HG02610 (cell line): ENCODE measurements around the gene TLR6.

ENCODE experiments used
- ATAC-seq: cut with Tn5 transposase; IDR thresholded peaks from one replicate; pipeline ENCODE4 v1.9.1; 2021; ENCODE audit warnings: mild to moderate bottlenecking, moderate library complexity; ENCODE audit not compliant: unreplicated experiment

TLR6 gene, protein sequence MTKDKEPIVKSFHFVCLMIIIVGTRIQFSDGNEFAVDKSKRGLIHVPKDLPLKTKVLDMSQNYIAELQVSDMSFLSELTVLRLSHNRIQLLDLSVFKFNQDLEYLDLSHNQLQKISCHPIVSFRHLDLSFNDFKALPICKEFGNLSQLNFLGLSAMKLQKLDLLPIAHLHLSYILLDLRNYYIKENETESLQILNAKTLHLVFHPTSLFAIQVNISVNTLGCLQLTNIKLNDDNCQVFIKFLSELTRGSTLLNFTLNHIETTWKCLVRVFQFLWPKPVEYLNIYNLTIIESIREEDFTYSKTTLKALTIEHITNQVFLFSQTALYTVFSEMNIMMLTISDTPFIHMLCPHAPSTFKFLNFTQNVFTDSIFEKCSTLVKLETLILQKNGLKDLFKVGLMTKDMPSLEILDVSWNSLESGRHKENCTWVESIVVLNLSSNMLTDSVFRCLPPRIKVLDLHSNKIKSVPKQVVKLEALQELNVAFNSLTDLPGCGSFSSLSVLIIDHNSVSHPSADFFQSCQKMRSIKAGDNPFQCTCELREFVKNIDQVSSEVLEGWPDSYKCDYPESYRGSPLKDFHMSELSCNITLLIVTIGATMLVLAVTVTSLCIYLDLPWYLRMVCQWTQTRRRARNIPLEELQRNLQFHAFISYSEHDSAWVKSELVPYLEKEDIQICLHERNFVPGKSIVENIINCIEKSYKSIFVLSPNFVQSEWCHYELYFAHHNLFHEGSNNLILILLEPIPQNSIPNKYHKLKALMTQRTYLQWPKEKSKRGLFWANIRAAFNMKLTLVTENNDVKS

DNA sequence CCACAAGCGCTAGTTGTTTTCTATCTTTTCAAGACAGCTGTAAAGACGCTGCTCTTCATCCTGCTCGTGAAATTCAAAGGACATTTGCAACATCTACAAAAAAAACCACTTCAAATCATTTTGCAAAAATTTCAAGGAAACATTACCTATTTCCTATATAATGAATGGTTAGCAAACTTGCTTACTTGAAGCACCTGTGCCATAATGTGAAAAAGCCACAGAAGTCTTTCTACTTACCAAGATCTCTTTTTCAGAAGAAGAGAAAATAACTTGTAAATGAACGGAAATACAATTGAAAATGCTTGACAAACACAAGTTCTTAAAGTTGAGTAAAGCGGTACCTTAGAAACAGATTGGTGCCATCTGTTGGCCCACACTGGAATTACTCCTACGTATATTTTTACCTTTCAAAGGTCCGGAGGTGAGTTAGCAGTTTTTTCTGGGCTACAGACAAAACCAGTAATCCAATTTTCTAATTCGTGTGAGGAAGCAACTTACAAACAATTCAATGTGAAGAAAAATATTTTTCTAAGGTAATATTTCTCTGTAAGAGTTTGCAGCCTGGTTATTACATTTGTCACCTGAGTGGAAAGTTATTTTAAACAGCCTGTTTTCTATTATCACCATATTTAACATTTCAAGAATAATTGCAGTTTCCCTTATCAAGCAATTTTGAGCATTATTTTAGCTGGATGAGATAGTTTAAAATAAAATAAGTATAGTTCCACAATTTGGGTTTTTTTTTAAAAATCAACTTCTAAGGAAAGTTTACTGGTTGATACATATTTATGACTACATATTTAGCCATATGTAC lies at the start of gene TLR6:
Gene TLR6 (minus strand): TSS at position 294 of the 814 bp plus-strand sequence. CDS start 27,344 bp downstream, outside the sequence.
- peak; percentile 39 for ATAC-seq

DNA sequence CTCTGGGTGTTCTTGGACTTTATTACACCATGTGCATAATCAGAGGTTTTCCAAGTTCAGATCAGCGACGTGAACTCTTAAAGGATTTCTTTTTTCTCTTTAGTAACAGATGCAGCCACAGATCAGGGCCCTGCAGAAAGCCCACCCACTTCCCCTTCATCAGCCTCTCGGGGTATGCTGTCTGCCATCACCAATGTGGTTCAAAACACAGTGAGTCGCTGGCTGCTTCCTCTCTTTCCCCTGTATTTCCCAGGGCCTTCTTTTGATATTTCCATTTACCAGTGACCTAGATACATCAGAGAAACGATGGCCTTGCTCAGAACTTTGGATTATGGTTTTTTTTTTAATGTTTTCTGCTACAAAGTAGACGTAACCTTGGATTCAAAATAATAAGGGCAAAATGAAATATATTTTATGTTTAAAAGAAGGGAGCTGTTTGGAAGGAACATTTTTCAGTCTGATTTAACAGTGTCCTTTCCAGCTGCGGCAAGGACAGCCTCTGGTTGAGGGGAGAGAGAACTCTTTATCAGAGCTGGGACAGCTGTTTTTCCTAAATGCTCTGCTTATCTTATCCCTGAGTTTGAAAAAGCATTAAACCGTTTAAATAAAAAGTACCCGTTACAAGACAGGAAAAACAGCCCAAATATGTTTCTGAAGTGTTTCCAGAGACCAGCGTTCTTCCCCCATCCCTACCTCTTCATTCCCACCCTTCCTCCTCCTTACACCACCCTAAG lies 49.2 kb upstream of the TLR6 start:
- no peak for ATAC-seq

DNA sequence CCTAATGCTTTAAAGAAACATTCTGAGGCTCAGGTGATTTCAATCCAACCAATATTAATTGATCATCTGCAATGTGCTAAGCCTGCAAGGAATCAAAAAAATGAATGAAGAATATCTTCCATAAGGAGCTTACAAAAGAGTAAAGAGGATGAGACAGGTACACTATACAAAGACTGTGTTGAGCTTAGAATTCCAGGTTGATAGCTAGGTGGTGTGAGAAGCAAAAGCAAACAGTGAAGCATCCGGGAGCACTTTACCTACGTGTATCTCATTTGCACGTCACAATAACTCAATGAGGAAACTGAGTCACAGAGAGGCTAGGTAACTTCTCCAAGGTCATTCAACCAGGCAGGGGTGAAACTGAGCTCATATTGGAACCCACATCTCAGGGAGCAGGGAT lies 48.1 kb upstream of the TLR6 start:
- no peak for ATAC-seq

DNA sequence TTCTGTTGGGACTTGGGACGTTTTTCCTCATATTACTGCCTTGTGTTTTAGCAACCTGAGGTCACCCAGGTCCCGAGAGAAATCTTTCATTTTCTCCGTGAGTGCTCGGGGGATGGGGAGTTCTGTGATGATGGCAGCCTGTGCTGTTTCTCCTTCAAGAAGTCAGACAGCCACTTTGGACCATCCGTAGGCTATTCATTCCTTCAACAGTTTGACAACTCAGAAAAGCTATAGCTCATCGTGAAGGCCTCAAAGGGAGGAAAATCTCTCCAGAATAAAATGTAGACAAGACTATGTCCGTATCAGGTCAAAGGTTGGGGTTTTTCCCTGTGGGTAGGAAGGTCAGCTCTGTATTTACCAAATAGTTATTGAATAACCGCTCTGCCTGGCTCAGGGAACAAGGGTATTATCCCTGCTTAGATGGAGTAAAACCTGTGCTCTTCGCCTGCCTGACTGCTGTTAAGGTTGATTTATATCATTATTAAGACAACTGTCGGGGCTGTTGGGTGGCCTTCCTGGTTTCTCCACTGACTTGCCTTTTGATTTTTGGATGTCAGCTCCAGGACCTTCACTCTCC lies 47.6 kb upstream of the TLR6 start:
- ATAC-seq: no peak

DNA sequence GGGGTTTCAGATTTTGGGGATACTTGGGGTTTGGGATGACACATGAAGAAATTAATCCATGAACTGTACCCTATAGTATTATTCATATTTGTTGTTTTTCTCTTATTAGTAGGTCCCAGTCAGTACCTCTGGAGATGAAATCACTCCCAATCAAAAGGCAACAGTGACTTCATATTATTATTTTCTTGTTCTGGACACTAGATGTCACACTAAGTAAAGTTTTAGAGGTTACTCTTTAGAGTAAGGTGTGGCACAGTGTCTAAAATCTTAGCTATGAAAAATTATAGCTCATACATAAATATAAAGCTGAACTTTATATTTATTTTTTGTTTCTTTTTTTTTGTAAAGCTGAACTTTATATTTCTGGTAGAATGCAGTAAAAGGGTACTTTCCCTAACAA lies 46.1 kb upstream of the TLR6 start:
- no peak for ATAC-seq

DNA sequence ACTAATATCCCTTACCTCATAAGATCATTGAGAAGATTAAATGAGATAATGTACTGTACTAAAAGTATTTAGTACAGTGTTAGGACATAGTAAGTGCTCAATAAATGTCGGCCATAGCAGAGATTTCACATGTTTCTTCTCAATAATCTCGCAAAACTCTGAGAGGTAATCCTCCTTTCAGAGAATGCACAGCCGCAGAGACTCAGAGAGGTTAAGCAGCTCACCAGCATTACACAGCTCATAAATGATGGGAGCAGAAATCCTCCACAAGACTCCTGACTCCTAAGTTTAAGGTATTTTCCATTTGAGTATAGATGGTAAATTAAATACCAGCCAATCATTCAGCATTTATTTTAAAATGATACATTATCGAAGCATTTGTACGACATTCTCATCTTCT lies 45.6 kb upstream of the TLR6 start:
- no peak for ATAC-seq

DNA sequence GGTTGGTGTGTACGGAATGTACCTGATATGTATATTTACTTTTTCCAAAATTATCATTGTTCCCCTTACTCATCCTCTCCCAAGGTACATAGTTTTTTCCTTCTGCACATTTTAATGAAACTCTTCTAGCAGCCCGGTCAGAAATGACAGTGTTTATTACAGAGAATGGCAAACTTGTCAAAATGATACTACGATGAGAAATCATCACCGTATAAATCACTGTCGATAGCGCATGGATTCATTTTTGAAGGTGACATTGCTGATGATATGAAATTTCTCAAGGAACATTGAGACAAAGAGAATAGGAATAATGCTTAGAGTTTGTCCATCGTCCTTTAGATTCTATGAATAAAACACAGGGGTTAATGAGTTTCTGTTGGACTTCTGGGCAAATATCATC lies 41.6 kb upstream of the TLR6 start:
- no peak for ATAC-seq

DNA sequence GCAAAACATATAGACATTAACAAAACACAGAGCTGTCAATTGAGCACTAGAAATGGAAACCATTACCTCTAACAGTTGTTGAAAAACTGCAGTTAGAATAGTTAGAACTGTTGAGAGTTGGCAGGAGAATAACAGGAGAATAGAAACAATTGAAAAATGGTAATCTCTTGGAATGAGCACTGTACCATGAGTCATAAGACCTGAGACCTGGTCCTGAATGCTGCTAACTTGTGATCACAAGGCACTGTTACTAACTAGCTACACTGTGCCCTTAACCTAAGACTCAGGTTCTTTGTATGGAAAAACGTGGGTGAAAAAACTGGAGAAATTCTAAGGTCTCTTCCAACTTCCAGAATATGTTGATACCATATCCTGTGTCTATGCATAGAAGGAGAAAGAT lies 40.3 kb upstream of the TLR6 start:
- ATAC-seq: no peak

DNA sequence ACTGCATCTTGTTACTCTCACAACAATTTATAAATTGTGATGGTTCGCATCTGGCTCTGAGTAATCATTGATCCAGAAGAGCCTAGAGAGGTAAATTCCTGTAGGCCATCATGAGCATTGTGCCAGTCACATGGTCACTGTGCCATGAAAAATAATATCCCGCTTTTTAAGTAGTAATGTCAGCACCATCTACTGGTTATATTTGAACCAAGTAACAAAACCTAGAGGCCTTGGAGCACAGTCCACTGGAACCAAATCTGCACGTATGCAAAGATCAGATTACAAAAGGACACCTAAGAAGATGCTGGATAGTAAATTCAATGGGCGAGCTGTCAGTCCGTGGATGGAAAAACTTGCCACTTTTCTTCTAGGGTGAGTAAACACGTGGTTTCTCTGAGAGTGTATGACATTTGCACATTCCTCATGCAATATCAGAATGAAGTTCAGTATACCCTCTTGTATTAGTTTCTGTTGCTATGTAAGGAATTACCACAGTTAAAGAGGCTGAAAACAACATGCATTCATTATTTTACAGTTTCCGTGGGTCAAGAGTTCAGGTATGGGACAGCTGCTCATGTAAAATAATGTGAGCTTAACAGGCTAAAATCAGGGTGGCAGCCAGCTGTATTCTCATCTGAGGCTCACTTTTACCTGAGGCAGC lies 37.8 kb upstream of the TLR6 start:
- no peak for ATAC-seq

DNA sequence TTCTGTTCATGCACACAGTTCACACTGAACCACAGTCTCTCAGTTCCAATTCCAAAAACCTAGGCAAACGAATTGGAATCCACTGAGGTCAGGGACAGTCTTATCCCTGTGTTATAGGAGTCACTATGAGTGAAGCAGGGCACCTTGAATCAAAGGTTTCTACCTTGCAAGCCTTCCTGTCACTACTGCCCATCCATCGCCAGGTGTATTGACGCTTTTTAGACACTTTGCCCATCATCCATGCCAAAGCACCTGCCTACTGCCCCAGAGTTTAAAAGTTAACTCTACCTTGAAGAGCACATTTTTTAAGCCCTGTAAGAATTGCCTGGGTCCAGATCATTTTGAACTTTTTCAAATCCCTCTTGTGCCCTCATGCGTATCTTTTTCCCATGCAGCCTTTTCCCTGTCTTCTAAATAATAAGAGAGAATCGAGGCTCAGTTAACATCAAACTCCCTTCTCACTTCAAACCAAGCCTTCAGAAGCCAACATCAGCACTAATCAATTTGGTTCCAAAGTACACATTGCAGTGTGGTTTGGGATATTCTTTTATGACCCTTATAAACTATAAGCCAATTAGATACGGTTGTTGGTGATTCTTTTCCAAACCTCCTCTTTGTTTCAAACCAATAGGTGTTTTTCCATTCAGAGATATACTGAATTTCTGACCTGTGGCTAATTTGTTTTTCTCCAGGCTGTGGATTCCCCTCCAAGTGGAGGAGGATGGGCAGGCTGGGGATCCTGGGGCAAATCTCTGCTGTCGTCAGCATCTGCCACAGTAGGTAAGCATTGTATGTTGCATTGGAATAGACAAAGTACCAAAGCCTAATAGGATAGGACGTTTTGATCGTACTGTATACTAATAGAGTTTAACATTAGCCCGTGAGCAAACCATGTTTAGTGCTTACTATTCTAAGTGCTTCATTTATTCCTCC lies 34.7 kb upstream of the TLR6 start:
- ATAC-seq: no peak

DNA sequence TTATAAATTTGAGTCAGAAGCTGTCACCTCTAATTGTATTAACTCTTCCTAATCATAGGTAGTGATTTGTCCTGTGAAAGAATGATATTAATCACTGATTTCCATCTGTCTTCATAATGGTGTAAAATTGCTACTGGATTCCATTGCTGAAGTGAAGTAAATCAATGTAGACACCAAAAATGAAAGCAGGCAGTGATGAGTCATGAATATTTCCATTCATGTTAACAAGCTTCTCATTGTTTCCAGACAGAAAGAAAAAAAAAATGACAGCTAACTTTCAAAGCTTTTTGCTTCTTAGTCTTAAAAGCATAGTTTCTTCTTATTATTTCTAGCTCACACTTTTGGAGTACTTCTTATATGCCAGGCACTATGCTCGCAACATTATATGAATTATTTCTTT lies 32.5 kb upstream of the TLR6 start:
- ATAC-seq: peak; percentile 66

DNA sequence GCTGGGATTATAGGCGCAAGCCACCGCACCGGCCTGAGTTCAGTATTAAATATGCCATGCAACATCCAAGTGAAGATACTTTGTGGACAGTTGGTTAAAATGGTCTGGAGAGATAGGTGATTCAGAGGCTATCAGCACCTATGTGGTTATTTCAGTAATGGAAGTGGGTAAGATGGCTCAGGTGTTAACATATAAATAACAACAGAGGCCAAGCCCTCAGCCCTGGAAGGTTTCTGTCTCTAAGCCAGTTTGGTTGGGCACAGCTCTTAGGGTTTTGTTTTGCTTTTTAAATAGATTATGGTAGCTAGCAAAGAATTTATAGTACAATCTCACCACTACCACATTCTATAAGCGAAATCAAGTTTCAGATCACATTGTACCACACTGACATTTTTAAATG lies 27.6 kb upstream of the TLR6 start:
- no peak for ATAC-seq

DNA sequence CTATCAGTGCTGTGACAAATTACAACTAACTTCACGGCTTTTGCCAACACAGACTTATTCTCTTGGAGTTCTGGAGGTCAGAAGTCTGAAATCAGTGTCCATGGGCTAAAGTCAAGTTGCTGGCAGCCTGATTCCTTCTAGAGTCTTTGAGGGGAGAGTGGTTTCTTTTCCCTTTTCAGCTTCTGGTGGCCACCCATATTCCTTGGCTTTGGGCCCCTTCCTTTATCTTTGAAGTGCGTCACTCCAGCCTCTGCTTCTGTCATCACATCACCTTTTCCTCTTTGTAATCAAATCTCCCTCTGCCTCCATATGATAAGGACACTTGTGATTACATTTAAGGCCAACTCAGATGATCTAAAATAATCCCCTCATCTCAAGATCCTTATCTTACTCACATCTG lies 20.0 kb upstream of the TLR6 start:
- ATAC-seq: no peak

DNA sequence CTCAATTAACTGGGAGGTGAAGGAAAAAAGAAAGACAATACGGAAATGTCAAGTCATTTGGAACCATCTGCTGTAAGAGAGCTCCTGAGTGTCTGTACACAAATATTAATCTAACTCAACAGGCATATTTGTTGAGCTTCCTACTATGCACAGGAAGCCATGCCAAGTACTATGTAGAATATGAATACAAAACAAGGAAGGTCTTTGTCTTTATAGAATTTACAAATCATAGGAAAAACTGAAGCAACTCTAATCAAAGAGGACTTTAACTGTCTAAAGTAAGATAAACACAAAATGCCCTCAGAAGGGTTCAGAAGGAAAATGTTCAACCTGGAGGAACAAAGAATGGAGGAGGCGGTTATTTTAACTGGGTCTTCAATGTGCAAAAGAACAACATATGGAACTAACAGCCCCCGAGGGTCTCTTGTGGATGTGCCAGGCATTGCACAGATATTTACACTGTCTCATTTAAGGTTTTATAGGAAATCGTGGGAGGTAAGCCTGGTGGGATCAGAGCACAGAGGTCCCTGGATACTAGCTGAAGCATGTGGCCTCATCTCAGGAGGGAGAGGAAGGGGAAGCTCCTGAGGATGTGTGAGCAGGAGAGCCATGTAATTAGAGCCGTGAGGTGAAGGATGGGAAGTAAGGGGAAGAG lies 16.8 kb upstream of the TLR6 start:
- no peak for ATAC-seq

DNA sequence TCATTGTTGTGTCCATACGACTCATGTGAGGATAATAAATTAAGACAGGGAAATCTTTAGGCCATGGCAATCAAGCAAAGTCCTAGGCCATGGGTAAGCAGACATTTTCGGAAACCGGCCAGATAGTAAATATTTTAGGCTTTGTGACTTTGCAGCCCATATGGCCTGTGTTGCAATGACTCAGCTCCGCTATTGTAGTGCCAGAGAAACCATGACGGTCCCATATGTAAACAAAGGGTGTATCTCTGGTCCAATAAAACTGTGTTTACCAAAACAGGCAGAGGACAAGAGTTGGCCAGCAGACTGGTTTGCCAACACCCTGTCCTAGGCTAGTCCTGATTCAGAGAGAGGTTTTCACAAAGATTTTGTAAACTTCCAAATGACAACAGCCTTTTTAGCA lies 16.0 kb upstream of the TLR6 start:
- ATAC-seq: no peak

DNA sequence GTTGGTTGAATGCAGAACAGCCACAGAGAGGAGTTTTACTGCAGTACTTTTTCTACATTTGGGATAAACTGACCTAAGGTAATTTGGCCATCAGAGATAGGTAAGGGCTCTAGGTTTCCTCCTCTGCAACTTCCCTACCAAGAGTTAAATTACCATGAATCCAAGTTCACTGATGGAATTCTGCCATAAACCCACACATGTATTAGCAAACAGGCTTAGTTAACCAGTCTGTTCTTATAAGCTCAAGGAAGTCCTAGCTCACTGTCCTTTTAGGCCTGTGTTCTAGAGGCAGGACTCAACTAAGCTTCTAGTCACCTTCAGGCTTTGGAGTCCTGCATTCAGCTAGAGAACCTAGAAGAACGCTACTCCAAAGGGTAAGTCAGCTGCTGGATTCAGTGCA lies 15.0 kb upstream of the TLR6 start:
- ATAC-seq: no peak

DNA sequence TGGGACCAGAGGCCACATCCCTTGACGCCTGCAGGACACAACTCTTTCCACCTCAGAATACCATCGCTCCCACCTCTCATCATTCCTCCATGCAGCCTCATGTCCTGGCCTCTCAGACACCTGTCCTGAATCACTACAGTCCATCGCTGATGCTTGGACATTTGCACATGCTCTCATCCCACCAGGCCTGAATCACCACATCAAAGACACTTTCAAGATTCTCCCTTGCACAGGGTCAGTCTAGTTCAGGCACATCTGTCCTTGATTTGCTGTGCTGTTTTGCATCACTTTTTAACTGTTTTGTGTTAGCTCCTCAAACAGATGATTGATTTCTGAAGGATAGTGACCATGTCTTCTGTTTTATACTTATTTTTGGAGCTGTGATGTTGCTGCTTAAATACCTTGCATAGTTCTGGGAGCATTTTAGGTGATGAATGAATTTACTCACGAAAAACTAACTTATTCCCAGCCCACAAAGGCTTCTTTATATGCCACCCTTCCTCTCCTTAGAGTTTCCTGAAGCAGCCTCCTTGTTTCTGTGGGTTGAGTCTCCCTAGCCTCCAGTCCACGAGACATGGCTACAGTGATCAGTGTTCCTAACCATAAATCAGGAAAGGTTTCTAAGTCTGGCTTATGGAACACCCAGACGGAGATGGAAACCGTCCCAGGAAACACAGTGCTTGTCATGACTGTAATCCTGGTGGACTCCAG lies 13.6 kb upstream of the TLR6 start:
- ATAC-seq: no peak

DNA sequence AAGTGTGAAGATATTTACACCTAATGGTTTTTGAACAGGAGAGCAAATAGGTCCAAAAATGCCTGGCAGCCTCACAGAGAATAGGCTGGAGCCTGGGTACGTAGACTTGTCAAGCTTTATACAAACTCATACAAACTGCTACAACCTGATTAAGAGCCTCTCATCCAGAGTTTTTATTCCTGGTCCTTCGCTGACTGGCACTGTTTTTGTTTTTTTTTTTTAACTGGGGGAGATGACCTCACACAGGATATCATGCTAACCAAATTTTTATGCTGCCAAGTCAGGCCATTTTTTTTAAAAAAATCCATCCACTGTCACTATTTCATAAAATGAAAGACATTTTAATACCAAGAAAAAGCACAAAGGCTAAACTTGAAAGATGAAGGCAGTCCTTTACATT lies 12.9 kb upstream of the TLR6 start:
- no peak for ATAC-seq
